Caco-2 (cell line): ENCODE results near the gene PPM1G. TPM values are rescaled to one million over a fixed set of nuclear protein-coding genes. Genes with fewer than 3 reads are reported as not detected.

Experiments
- BruUV-seq: library from RNA; stranded (reverse); fragments of 400-500 nt; replicated peaks from 2 replicates; lab custom pipeline; 2021; lab: Mats Ljungman, UMichigan
- CTCF ChIA-PET: fragments of 300-600 bp; sonication (Branson Sonifier 250); formaldehyde crosslinking; loops from one replicate; lab custom pipeline; 2022; ENCODE audit warnings: antibody characterized with exemption; lab: Charles Lee
- POLR2A ChIA-PET: fragments of 300-600 bp; sonication (Branson Sonifier 250); formaldehyde crosslinking; loops from one replicate; lab custom pipeline; 2022; ENCODE audit warnings: antibody characterized with exemption; lab: Charles Lee
- DNase-seq, 2 experiments: peaks; one replicate each; pipeline versions ENCODE4 v3.0.0 to v3.0.0-alpha.2; 2020 to 2022
- H3K27me3 ChIP-seq: replicated peaks from 2 replicates; pipeline ENCODE4 v1.6.0; 2011; ENCODE audit warnings: low read length; ENCODE audit not compliant: control insufficient read depth, insufficient read depth
- H3K36me3 ChIP-seq: 2 replicates; pipeline ENCODE4 v1.5.1; 2011; ENCODE audit warnings: low read length; ENCODE audit not compliant: control insufficient read depth, insufficient read depth
- H3K4me1 ChIP-seq: fragments of 250-450 bp; sonication (Bioruptor Pico); 2 replicates; pipeline ENCODE4 v1.5.1; 2020; ENCODE audit warnings: mild to moderate bottlenecking
- H3K4me3 ChIP-seq: 2 replicates; pipeline ENCODE4 v1.5.1; 2011; ENCODE audit warnings: low read depth, mild to moderate bottlenecking, control low read depth, low read length
- H3K9me3 ChIP-seq: fragments of 250-450 bp; sonication (Bioruptor Pico); 2 replicates; pipeline ENCODE4 v1.5.1; 2020; ENCODE audit warnings: mild to moderate bottlenecking, moderate library complexity
- H3K27ac Mint-ChIP-seq: one replicate; pipeline ENCODE4 v1.8.0; 2022; ENCODE audit warnings: mixed read lengths; ENCODE audit not compliant: unreplicated experiment
- H3K27me3 Mint-ChIP-seq: one replicate; pipeline ENCODE4 v1.8.0; 2022; ENCODE audit warnings: mixed read lengths; ENCODE audit not compliant: insufficient read depth, unreplicated experiment
- H3K36me3 Mint-ChIP-seq: one replicate; pipeline ENCODE4 v1.8.0; 2022; ENCODE audit warnings: mild to moderate bottlenecking, mixed read lengths; ENCODE audit not compliant: insufficient read depth, unreplicated experiment
- H3K4me1 Mint-ChIP-seq: one replicate; pipeline ENCODE4 v1.8.0; 2022; ENCODE audit warnings: low read depth, mixed read lengths; ENCODE audit not compliant: unreplicated experiment
- H3K4me3 Mint-ChIP-seq: one replicate; pipeline ENCODE4 v1.8.0; 2022; ENCODE audit warnings: mild to moderate bottlenecking, moderate library complexity, mixed read lengths; ENCODE audit not compliant: unreplicated experiment
- H3K9me3 Mint-ChIP-seq: one replicate; pipeline ENCODE4 v1.8.0; 2022; ENCODE audit warnings: mixed read lengths; ENCODE audit not compliant: unreplicated experiment
- CTCF ChIP-seq, 2 experiments: fragments of 200-600 bp in 1 of 2; IDR thresholded peaks; 1 replicate in 1 of 2; 2 replicates in 1 of 2; pipeline versions ENCODE4 v1.5.1 to v1.8.0; 2011 to 2022; ENCODE audit warnings: antibody characterized with exemption in 1 of 2, control low read depth in 1 of 2, inconsistent platforms in 1 of 2, low read depth in 1 of 2, low read length in 1 of 2, mild to moderate bottlenecking in 1 of 2, moderate library complexity in 1 of 2; ENCODE audit not compliant: insufficient read depth in 1 of 2, severe bottlenecking in 1 of 2, unreplicated experiment in 1 of 2
- intact Hi-C: fragments of 100-400 bp; cut with micrococcal nuclease; formaldehyde crosslinking; loops from one replicate; pipeline ENCODE4 v1.10.0; 2022; ENCODE audit not compliant: unreplicated experiment
- total RNA-seq: library from RNA; stranded (reverse); gene quantifications from 2 replicates; pipeline ENCODE4 v1.2.3, GENCODE V29; 2022

The PPM1G gene
- total RNA-seq, 1 experiment from 2014 or later = 140 TPM

GRCh38 chr2:27416151-27416550 is 6.8 kb upstream of the PPM1G start:
- H3K27me3 Mint-ChIP-seq = no peaks in the 10 kb centered on the region
- no peak for DNase-seq
- no peak overlapping the region for H3K27ac Mint-ChIP-seq
- BruUV-seq = no TSS peak
- POLR2A ChIA-PET = no interaction called here
- H3K9me3 ChIP-seq = no peaks in the 10 kb centered on the region
- CTCF ChIA-PET = no interaction called here
- no peak overlapping the region for H3K4me3 ChIP-seq
- peaks cover 5% of the 10 kb centered on the region for H3K36me3 Mint-ChIP-seq
- intact Hi-C loops = no loop called here
- H3K4me1 Mint-ChIP-seq = peaks cover 20% of the 10 kb centered on the region
- no peaks in the 10 kb centered on the region for H3K36me3 ChIP-seq
- TF ChIP-seq CTCF (IDR thresholded peaks at IDR 0.05; ENCODE audit: insufficient read depth in 1 of 2, low read depth in 1 of 2, low read length in 1 of 2, severe bottlenecking in 1 of 2, unreplicated experiment in 1 of 2) = no peak
- H3K27me3 ChIP-seq = no peaks in the 10 kb centered on the region
- no peak overlapping the region for H3K4me3 Mint-ChIP-seq
- peaks cover 16% of the 10 kb centered on the region; the same call in 1 of the 2 replicates for H3K4me1 ChIP-seq
- no peaks in the 10 kb centered on the region for H3K9me3 Mint-ChIP-seq

GRCh38 chr2:27412419-27413152 is 3.2 kb upstream of the PPM1G start:
- no peaks in the 10 kb centered on the region for H3K9me3 Mint-ChIP-seq
- H3K4me3 ChIP-seq = no peak overlapping the region
- no peaks in the 10 kb centered on the region for H3K36me3 ChIP-seq
- H3K27me3 Mint-ChIP-seq = no peaks in the 10 kb centered on the region
- intact Hi-C loops = no loop called here
- peak overlapping the region; percentile 23 for H3K27ac Mint-ChIP-seq
- BruUV-seq = no TSS peak
- POLR2A ChIA-PET = no interaction called here
- no peaks in the 10 kb centered on the region for H3K27me3 ChIP-seq
- TF ChIP-seq CTCF (IDR thresholded peaks at IDR 0.05; ENCODE audit: insufficient read depth in 1 of 2, low read depth in 1 of 2, low read length in 1 of 2, severe bottlenecking in 1 of 2, unreplicated experiment in 1 of 2) = no peak
- DNase-seq = no peak
- peaks cover 27% of the 10 kb centered on the region for H3K4me1 Mint-ChIP-seq
- H3K4me1 ChIP-seq = peaks cover 26% of the 10 kb centered on the region
- H3K36me3 Mint-ChIP-seq = peaks cover 19% of the 10 kb centered on the region
- no peaks in the 10 kb centered on the region for H3K9me3 ChIP-seq
- CTCF ChIA-PET = no interaction called here
- H3K4me3 Mint-ChIP-seq = no peak overlapping the region

- Mint-ChIP-seq H3K9me3 (no peaks in the 10 kb centered on the region), H3K4me3 (peak overlapping the region; percentile 84), H3K27me3 (no peaks in the 10 kb centered on the region), H3K36me3 (peaks cover 51% of the 10 kb centered on the region), H3K4me1 (peaks cover 33% of the 10 kb centered on the region), H3K27ac (peak overlapping the region; percentile 91)
- H3K4me1 ChIP-seq = peaks cover 28% of the 10 kb centered on the region
- BruUV-seq = TSS peak; percentile 65
- intact Hi-C loops = loop anchor here (1.0 to 10.0 kb wide), 4 partner anchors 20 to 216 kb away; partner anchors contain the start of genes CCDC121, FNDC4, GCKR and GPN1
- CTCF ChIA-PET = interaction anchor here (0.7 to 3.4 kb wide), 7 partner anchors 20 to 275 kb away, joined by 3 to 36 read pairs (median 4); partner anchors contain the start of genes NRBP1, SLC4A1AP and SUPT7L
- DNase-seq = no peak
- no peak for TF ChIP-seq CTCF (IDR thresholded peaks at IDR 0.05; ENCODE audit: insufficient read depth in 1 of 2, low read depth in 1 of 2, low read length in 1 of 2, severe bottlenecking in 1 of 2, unreplicated experiment in 1 of 2)
- POLR2A ChIA-PET = interaction anchor here (0.7 to 3.1 kb wide), 5 partner anchors 20 to 275 kb away, joined by 3 to 63 read pairs (median 5); partner anchors contain the start of genes NRBP1 and ZNF513
- H3K36me3 ChIP-seq = no peaks in the 10 kb centered on the region
- no peaks in the 10 kb centered on the region for H3K27me3 ChIP-seq
- no peaks in the 10 kb centered on the region for H3K9me3 ChIP-seq
- H3K4me3 ChIP-seq = peak overlapping the region; percentile 68
These were observed 630 bp downstream of the PPM1G start for GRCh38 chr2:27408601-27409320.
